Prostate gland (tissue), 2 donors: ENCODE measurements around the gene LTBP3. TPM values are rescaled to one million over a fixed set of nuclear protein-coding genes. Genes with fewer than 3 reads are reported as not detected.

ENCODE experiments used
- DNase-seq: peaks from one replicate; pipeline ENCODE4 v3.0.0-alpha.2; 2019; ENCODE audit warnings: low spot score
- H3K27ac ChIP-seq, 2 donors: fragments of 200-600 bp; sonication (generic); 2 replicates each; pipeline ENCODE4 v1.5.1; 2017 to 2019
- H3K27me3 ChIP-seq: fragments of 200-600 bp; sonication (generic); replicated peaks from 2 replicates; pipeline ENCODE4 v1.5.1; 2019; ENCODE audit not compliant: insufficient read depth
- H3K36me3 ChIP-seq, 2 donors: fragments of 200-600 bp; sonication (generic); 1 replicate in 1 of 2; 2 replicates in 1 of 2; pipeline versions ENCODE4 v1.5.1 to v1.8.1; 2017 to 2019
- H3K4me1 ChIP-seq: fragments of 200-600 bp; sonication (generic); replicated peaks from 2 replicates; pipeline ENCODE4 v1.5.1; 2019
- H3K4me3 ChIP-seq, 2 donors: fragments of 200-600 bp; sonication (generic); 2 replicates each; pipeline ENCODE4 v1.5.1; 2017 to 2019
- H3K9me3 ChIP-seq: fragments of 200-600 bp; sonication (generic); 2 replicates; pipeline ENCODE4 v1.5.1; 2017
- CTCF ChIP-seq, 4 experiments: fragments of 200-600 bp in 2 of 4; fragments of 450-650 bp in 2 of 4; sonication (generic) in 2 of 4; IDR thresholded peaks; 1 replicate in 3 of 4; 2 replicates in 1 of 4; pipeline ENCODE4 v1.5.1; 2016 to 2019; ENCODE audit warnings: antibody characterized with exemption in 4 of 4, mild to moderate bottlenecking in 2 of 4, moderate library complexity in 2 of 4
- POLR2A ChIP-seq: fragments of 450-650 bp; IDR thresholded peaks from one replicate; pipeline ENCODE4 v1.6.1; 2016; ENCODE audit warnings: antibody characterized with exemption, mild to moderate bottlenecking
- POLR2AphosphoS5 ChIP-seq: sonication (generic); formaldehyde crosslinking; IDR thresholded peaks from one replicate; pipeline ENCODE4 v1.6.1; 2017; ENCODE audit warnings: antibody characterized with exemption
- WGBS: methylation state at CpG from one replicate; pipeline ENCODE4 v1.1.5; 2018; 5-methylcytosine and 5-hydroxymethylcytosine counted together
- intact Hi-C: fragments of 100-400 bp; cut with DNase I; formaldehyde crosslinking; loops from one replicate; pipeline ENCODE4 v1.14.2; 2022
- total RNA-seq, 2 donors: library from RNA; depleted of rRNA; stranded (reverse); fragments of >200 nt; gene quantifications; one replicate each; pipeline ENCODE4 v1.1.0, GENCODE V29; 2016

LTBP3 gene
- total RNA-seq, 2 donors from 2014 or later, result 220 to 234 TPM

GRCh38 chr11:65554057-65554818, 3.9 kb downstream of the LTBP3 start:
- no peak for TF ChIP-seq CTCF (IDR thresholded peaks at IDR 0.05)
- no peak for TF ChIP-seq POLR2AphosphoS5
- TF ChIP-seq POLR2A, result no peak
- Histone ChIP-seq H3K9me3 (no peaks in the 10 kb centered on the region), H3K27ac (no peak overlapping the region), H3K27me3 (no peaks in the 10 kb centered on the region), H3K4me3 (no peak overlapping the region), H3K36me3 (no peaks in the 10 kb centered on the region), H3K4me1 (peaks cover 13% of the 10 kb centered on the region)
- WGBS, result 71% methylated on average over 20 of the region's 27 CpGs
- intact Hi-C loops, result no loop called here
- DNase-seq, result no peak

GRCh38 chr11:65553301-65554001, 4.7 kb downstream of the LTBP3 start:
- no peak for TF ChIP-seq POLR2A
- TF ChIP-seq POLR2AphosphoS5, result no peak
- TF ChIP-seq CTCF (IDR thresholded peaks at IDR 0.05), result no peak
- WGBS, result 69% methylated on average over 30 of the region's 37 CpGs
- Histone ChIP-seq H3K4me3 (no peak overlapping the region), H3K27ac (no peak overlapping the region), H3K4me1 (peaks cover 5% of the 10 kb centered on the region), H3K9me3 (no peaks in the 10 kb centered on the region), H3K27me3 (no peaks in the 10 kb centered on the region), H3K36me3 (no peaks in the 10 kb centered on the region)
- no peak for DNase-seq
- intact Hi-C loops, result no loop called here

GRCh38 chr11:65552388-65552951, 5.7 kb downstream of the LTBP3 start:
- WGBS, result 82% methylated on average over 9 of the region's 9 CpGs
- no peak for TF ChIP-seq CTCF (IDR thresholded peaks at IDR 0.05)
- Histone ChIP-seq H3K27ac (no peak overlapping the region), H3K9me3 (no peaks in the 10 kb centered on the region), H3K4me3 (no peak overlapping the region), H3K36me3 (no peaks in the 10 kb centered on the region), H3K4me1 (peaks cover 5% of the 10 kb centered on the region), H3K27me3 (no peaks in the 10 kb centered on the region)
- DNase-seq, result no peak
- intact Hi-C loops, result no loop called here

GRCh38 chr11:65551572-65552387, 6.4 kb downstream of the LTBP3 start:
- intact Hi-C loops, result no loop called here
- TF ChIP-seq CTCF (IDR thresholded peaks at IDR 0.05) (peak in 2 of 4 experiments; percentile 44 to 55), POLR2A (no peak)
- Histone ChIP-seq H3K9me3 (no peaks in the 10 kb centered on the region), H3K27ac (no peak overlapping the region), H3K36me3 (no peaks in the 10 kb centered on the region), H3K4me1 (peaks cover 3% of the 10 kb centered on the region), H3K27me3 (no peaks in the 10 kb centered on the region), H3K4me3 (no peak overlapping the region)
- WGBS, result 66% methylated on average over 12 of the region's 17 CpGs
- no peak for DNase-seq
